Measurements from ENCODE around the gene NPLOC4. TPM values are rescaled to one million over a fixed set of nuclear protein-coding genes. Genes with fewer than 3 reads are reported as not detected.

NPLOC4 gene
- total and polyA plus RNA-seq, 2 of the 8 experiments (the other 6 are each of a cell fraction or from before 2014, with no cell fraction given) = 70.7 to 92.7 TPM

DNA sequence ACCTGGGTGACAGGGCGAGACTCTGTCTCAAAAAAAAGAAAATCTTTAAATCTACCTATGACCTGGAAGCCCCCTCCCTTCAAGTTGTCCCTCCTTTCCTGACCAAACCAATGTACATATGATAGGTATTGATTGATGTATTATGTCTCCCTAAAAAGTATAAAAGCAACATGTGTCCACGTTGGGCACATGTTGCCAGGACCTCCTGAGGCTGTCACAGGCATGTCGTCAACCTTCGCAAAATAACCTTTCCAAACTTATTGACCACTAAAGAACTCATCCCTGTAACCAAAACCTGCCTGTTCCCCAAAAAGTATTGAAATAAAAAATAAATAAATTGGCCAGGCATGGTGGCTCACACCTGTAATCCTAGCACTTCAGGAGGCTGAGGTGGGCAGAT is 25.1 kb upstream of the NPLOC4 start:
- H3K79me1 ChIP-seq (ENCODE audit: low read depth, low read length) = peaks cover 6% of the 10 kb centered on the region
- DNase-seq (ENCODE audit: low read depth in 1 of 2, low spot score in 2 of 2) = no peak
- 96% methylated on average over 4 of the region's 4 CpGs; no CpG with 5 or more reads in 1 of the 2 experiments for WGBS, 2 experiments (ENCODE audit: extremely low coverage in 1 of 2, insufficient coverage in 1 of 2, insufficient read length in 1 of 2, insufficient replicate concordance in 2 of 2, low coverage in 1 of 2, low lambda C conversion rate in 2 of 2, missing lambda C conversion rate in 1 of 2)

More for the DNA sequence above, 25.1 kb upstream of the NPLOC4 start:
- POLR2A ChIA-PET (ENCODE audit: partially characterized antibody) = interaction anchor here (0.6 to 4.4 kb wide), 8 partner anchors 9 to 153 kb away, joined by 3 to 23 read pairs (median 6); partner anchors contain the start of genes ARL16, HGS, MRPL12 and NPLOC4
- Histone ChIP-seq H3K4me2 (ENCODE audit: insufficient read depth in 1 of 2, low read depth in 2 of 2, low read length in 2 of 2) (no peak overlapping the region), H3K4me3 (ENCODE audit: extremely low read depth in 1 of 4, insufficient read depth in 2 of 4, low read depth in 3 of 4, low read length in 4 of 4) (no peak overlapping the region), H2BK5ac (ENCODE audit: low read depth, low read length) (no peak overlapping the region), H4K5ac (ENCODE audit: insufficient read length, low read depth, low read length) (no peak overlapping the region), H3K56ac (replicated peaks; ENCODE audit: insufficient read length, low read depth, low read length) (no peak overlapping the region), H2BK12ac (ENCODE audit: low read depth, low read length) (no peak overlapping the region), H3K9me3 (ENCODE audit: insufficient read depth in 2 of 2, low read depth in 1 of 2, low read length in 1 of 2) (no peaks in the 10 kb centered on the region), H4K20me1 (replicated peaks in 1 of 2; ENCODE audit: control insufficient read depth in 1 of 2, insufficient read depth in 2 of 2, low read length in 2 of 2) (peaks cover 0 to 2% of the 10 kb centered on the region in 2 experiments), H2AFZ (ENCODE audit: low read length) (no peak overlapping the region), H3K4me1 (replicated peaks in 1 of 4; ENCODE audit: control insufficient read depth in 3 of 4, insufficient read depth in 4 of 4, low read length in 3 of 4) (peaks cover 3 to 8% (median 6%) of the 10 kb centered on the region in 4 experiments), H2BK20ac (ENCODE audit: low read length) (no peak overlapping the region), H3K9ac (replicated peaks in 1 of 4; ENCODE audit: extremely low read depth in 1 of 4, low read depth in 3 of 4, low read length in 3 of 4) (no peak overlapping the region), H3K14ac (ENCODE audit: insufficient read length) (no peak overlapping the region), H2BK120ac (replicated peaks; ENCODE audit: low read depth, low read length) (no peak overlapping the region), H3K23me2 (ENCODE audit: low read depth, low read length) (peaks cover 4% of the 10 kb centered on the region; the same call in 1 of the 2 replicates), H3K18ac (ENCODE audit: extremely low read depth, low read length) (no peak overlapping the region), H3K4ac (replicated peaks; ENCODE audit: insufficient read length, low read depth, low read length) (no peak overlapping the region), H3K79me2 (ENCODE audit: control insufficient read depth in 1 of 2, insufficient read depth in 2 of 2, low read length in 2 of 2) (peaks cover 0 to 2% of the 10 kb centered on the region in 2 experiments; a peak in 1 of 4 replicates), H3K23ac (ENCODE audit: insufficient read length) (no peak overlapping the region), H4K8ac (ENCODE audit: extremely low read depth, insufficient read depth, low read length) (no peak overlapping the region), H4K91ac (replicated peaks; ENCODE audit: insufficient read length, low read length) (no peak overlapping the region), H3K27me3 (replicated peaks in 1 of 4; ENCODE audit: control insufficient read depth in 3 of 4, extremely low read depth in 1 of 4, insufficient read depth in 3 of 4, low read length in 3 of 4) (no peaks in the 10 kb centered on the region), H3K36me3 (ENCODE audit: control insufficient read depth in 2 of 4, insufficient read depth in 4 of 4, low read length in 3 of 4) (peaks cover 0 to 5% (median 0%) of the 10 kb centered on the region in 4 experiments; a peak in 1 of 8 replicates), H2BK15ac (ENCODE audit: low read length) (no peak overlapping the region), H3K27ac (ENCODE audit: low read depth, low read length) (no peak overlapping the region), H2AK5ac (ENCODE audit: low read depth, low read length) (no peak overlapping the region)
- CTCF ChIA-PET (ENCODE audit: partially characterized antibody) = interaction anchor here (0.6 kb wide), 1 partner anchor 37 kb away, joined by 3 read pairs; no protein-coding TSS in a partner anchor
- TF ChIP-seq CTBP2 (IDR thresholded peaks at IDR 0.05; ENCODE audit: borderline replicate concordance, insufficient read depth, insufficient read length, low read length) = no peak
- TF ChIP-seq RBBP5 (IDR thresholded peaks at IDR 0.05; ENCODE audit: borderline replicate concordance, low read depth, low read length) = no peak
- TF ChIP-seq TAF7 (optimal IDR thresholded peaks at IDR 0.05; ENCODE audit: borderline replicate concordance, low read depth, low read length) = no peak
- no peak for TF ChIP-seq BCL11A (IDR thresholded peaks at IDR 0.05; ENCODE audit: low read depth in 2 of 2, low read length in 2 of 2)
- no peak for TF ChIP-seq SIX5 (IDR thresholded peaks at IDR 0.05; ENCODE audit: low read depth, low read length)
- no peak for TF ChIP-seq NANOG (IDR thresholded peaks at IDR 0.05; ENCODE audit: insufficient read depth, low read depth, low read length, poor library complexity, severe bottlenecking)
- TF ChIP-seq TAF1 (IDR thresholded peaks at IDR 0.05; ENCODE audit: low read depth, low read length) = no peak
- TF ChIP-seq NRF1 (IDR thresholded peaks at IDR 0.05; ENCODE audit: low read depth, low read length) = no peak
- no peak for TF ChIP-seq EP300 (IDR thresholded peaks at IDR 0.05; ENCODE audit: borderline replicate concordance in 1 of 2, low read depth in 2 of 2, low read length in 2 of 2)
- FAIRE-seq = no peak

All from H1 (cell line).